Sigmoid colon (tissue), 7 donors: Measurements from ENCODE around the gene CWC27. TPM values are rescaled to one million over a fixed set of nuclear protein-coding genes. Genes with fewer than 3 reads are reported as not detected.

Experiments
- DNase-seq: peaks from one replicate; pipeline ENCODE4 v3.0.0-alpha.2; 2019
- H3K27ac ChIP-seq, 4 donors: fragments of 200-600 bp; sonication (generic); one replicate each; pipeline ENCODE4 v1.5.1; 2016 to 2019; ENCODE audit warnings: mild to moderate bottlenecking in 1 of 4
- H3K27me3 ChIP-seq, 3 donors: fragments of 200-600 bp; sonication (generic); one replicate each; pipeline ENCODE4 v1.5.1; 2019; ENCODE audit warnings: mild to moderate bottlenecking in 1 of 3
- H3K36me3 ChIP-seq, 4 donors: fragments of 200-600 bp; sonication (generic); one replicate each; pipeline ENCODE4 v1.5.1; 2016 to 2019
- H3K4me1 ChIP-seq, 4 donors: fragments of 200-600 bp; sonication (generic); one replicate each; pipeline ENCODE4 v1.5.1; 2017 to 2019
- H3K4me3 ChIP-seq, 4 donors: fragments of 200-600 bp; sonication (generic); one replicate each; pipeline ENCODE4 v1.5.1; 2017 to 2019; ENCODE audit warnings: mild to moderate bottlenecking in 2 of 4, moderate library complexity in 1 of 4
- H3K9me3 ChIP-seq, 4 donors: fragments of 200-600 bp in 3 of 4; sonication (generic) in 3 of 4; one replicate each; pipeline versions ENCODE4 v1.5.1 to v1.6.1; 2013 to 2019
- EP300 ChIP-seq, 4 donors: sonication (generic); formaldehyde crosslinking; IDR thresholded peaks; one replicate each; pipeline ENCODE4 v1.6.1; 2017; ENCODE audit warnings: antibody characterized with exemption in 4 of 4
- POLR2A ChIP-seq, 2 donors: fragments of 450-650 bp; IDR thresholded peaks; one replicate each; pipeline ENCODE4 v1.6.1; 2016; ENCODE audit warnings: antibody characterized with exemption in 2 of 2, mild to moderate bottlenecking in 2 of 2, moderate library complexity in 2 of 2
- POLR2AphosphoS5 ChIP-seq, 4 donors: sonication (generic); formaldehyde crosslinking; IDR thresholded peaks; one replicate each; pipeline ENCODE4 v1.6.1; 2017; ENCODE audit warnings: antibody characterized with exemption in 4 of 4
- WGBS, 2 donors: extraction: QIAGEN DNeasy Blood & Tissue Kit; methylation state at CpG; one replicate each; pipeline ENCODE4 v1.1.7; 2013; 5-methylcytosine and 5-hydroxymethylcytosine counted together
- intact Hi-C: fragments of 100-400 bp; cut with DNase I; formaldehyde crosslinking; loops from one replicate; pipeline ENCODE4 v1.15.1; 2023
- polyA plus RNA-seq, 3 donors: library from polyadenylated mRNA; stranded (reverse); fragments of 200-250 nt; gene quantifications; one replicate each; pipeline ENCODE4 v1.2.3, GENCODE V29; 2013
- total RNA-seq, 4 donors: library from RNA; depleted of rRNA; stranded (reverse); fragments of >200 nt; gene quantifications; one replicate each; pipeline ENCODE4 v1.1.0, GENCODE V29; 2016
- TF ChIP-seq, protein P1 (sequence below), 4 experiments: fragments of 450-650 bp in 3 of 4; fragments of 200-600 bp in 1 of 4; IDR thresholded peaks; one replicate each; pipeline ENCODE4 v1.5.1; 2016 to 2019; ENCODE audit warnings: antibody characterized with exemption in 4 of 4, mild to moderate bottlenecking in 3 of 4, moderate library complexity in 2 of 4
- donor health status: healthy with polysubstance abuse.
- donor health status: Bipolar disorder and iron deficiency.
- donor health status: healthy.

CWC27 gene
- total and polyA plus RNA-seq, 7 donors, result 11.3 to 27.7 (median 18.9) TPM

- no peak for DNase-seq
- no peaks in the 10 kb centered on the region for H3K27me3 ChIP-seq
- H3K4me3 ChIP-seq, result no peak overlapping the region
- intact Hi-C loops, result no loop called here
- H3K27ac ChIP-seq, result no peak overlapping the region
- 80 to 90% methylated on average over 1 of the region's 1 CpG for WGBS, 2 donors
- no peaks in the 10 kb centered on the region for H3K36me3 ChIP-seq
- peaks cover 0 to 7% (median 0%) of the 10 kb centered on the region in 4 donors for H3K9me3 ChIP-seq
- no peaks in the 10 kb centered on the region for H3K4me1 ChIP-seq
- TF ChIP-seq POLR2A (IDR thresholded peaks at IDR 0.05), result no peak
- no peak for TF ChIP-seq POLR2AphosphoS5 (IDR thresholded peaks at IDR 0.05)
- TF ChIP-seq EP300 (IDR thresholded peaks at IDR 0.05), result no peak
- TF ChIP-seq, protein P1, sequence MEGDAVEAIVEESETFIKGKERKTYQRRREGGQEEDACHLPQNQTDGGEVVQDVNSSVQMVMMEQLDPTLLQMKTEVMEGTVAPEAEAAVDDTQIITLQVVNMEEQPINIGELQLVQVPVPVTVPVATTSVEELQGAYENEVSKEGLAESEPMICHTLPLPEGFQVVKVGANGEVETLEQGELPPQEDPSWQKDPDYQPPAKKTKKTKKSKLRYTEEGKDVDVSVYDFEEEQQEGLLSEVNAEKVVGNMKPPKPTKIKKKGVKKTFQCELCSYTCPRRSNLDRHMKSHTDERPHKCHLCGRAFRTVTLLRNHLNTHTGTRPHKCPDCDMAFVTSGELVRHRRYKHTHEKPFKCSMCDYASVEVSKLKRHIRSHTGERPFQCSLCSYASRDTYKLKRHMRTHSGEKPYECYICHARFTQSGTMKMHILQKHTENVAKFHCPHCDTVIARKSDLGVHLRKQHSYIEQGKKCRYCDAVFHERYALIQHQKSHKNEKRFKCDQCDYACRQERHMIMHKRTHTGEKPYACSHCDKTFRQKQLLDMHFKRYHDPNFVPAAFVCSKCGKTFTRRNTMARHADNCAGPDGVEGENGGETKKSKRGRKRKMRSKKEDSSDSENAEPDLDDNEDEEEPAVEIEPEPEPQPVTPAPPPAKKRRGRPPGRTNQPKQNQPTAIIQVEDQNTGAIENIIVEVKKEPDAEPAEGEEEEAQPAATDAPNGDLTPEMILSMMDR (IDR thresholded peaks at IDR 0.05), result no peak
Observed at GRCh38 chr5:64918083-64918482, 149.4 kb downstream of the CWC27 start.

DNA sequence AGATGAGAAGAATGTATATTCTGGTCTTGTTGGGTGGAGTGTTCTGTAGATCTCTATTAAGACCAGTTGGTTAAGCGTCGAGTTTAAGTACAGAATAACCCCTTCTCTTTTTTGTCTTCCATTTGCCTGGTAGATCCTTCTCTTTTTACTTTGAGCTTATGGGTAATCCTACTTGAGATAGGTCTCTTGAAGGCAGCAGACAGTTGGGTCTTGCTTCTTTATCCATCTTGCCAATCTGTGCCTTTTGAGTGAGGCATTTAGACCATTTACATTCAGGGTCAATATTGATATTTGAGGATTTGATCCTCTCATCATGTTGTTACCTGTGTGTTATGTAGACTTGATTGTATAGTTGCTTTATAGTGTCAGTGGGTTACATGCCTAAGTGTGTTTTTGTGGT lies 152.7 kb downstream of the CWC27 start:
- 98 to 99% methylated on average over 2 of the region's 2 CpGs for WGBS, 2 donors
- TF ChIP-seq, protein P1 (IDR thresholded peaks at IDR 0.05), result no peak
- TF ChIP-seq POLR2AphosphoS5 (IDR thresholded peaks at IDR 0.05) (no peak), POLR2A (IDR thresholded peaks at IDR 0.05) (no peak), EP300 (IDR thresholded peaks at IDR 0.05) (no peak)
- Histone ChIP-seq H3K4me3 (no peak overlapping the region), H3K27me3 (no peaks in the 10 kb centered on the region), H3K36me3 (no peaks in the 10 kb centered on the region), H3K4me1 (no peaks in the 10 kb centered on the region), H3K27ac (no peak overlapping the region), H3K9me3 (peaks cover 0 to 7% (median 0%) of the 10 kb centered on the region in 4 donors)
- no peak for DNase-seq
- intact Hi-C loops, result no loop called here

DNA sequence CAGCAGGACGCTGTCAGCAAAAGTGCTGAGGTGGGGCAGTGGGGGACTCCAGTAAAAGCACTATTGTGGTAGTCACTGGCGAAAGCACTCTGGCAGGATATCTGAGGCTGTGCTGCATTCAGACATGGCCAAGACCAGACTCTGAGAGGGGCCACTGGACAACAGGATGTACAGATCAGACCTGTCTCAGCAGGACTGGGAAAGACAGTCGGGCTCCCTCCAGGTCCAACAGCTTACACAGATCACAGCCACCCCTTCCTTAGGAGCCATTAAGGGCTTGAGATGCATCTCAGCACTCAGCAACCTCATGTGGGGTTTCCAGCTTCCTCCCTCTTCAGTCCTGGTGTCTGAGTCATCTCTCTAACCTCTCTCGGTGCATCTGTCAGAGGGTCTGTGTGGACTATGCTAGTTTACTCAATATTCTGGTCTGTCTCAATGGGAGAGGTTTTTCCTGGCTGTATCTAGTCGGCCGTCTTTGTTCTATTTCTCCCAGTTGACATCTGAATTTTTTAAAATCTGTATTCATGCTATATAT lies 154.5 kb downstream of the CWC27 start:
- WGBS, 2 donors, result 92 to 94% methylated on average over 6 of the region's 6 CpGs
- DNase-seq, result no peak
- intact Hi-C loops, result no loop called here
- H3K36me3 ChIP-seq, result no peaks in the 10 kb centered on the region
- H3K9me3 ChIP-seq, result peaks cover 0 to 5% (median 0%) of the 10 kb centered on the region in 4 donors
- H3K27me3 ChIP-seq, result no peaks in the 10 kb centered on the region
- no peak for TF ChIP-seq POLR2A (IDR thresholded peaks at IDR 0.05)
- TF ChIP-seq POLR2AphosphoS5 (IDR thresholded peaks at IDR 0.05), result no peak
- H3K4me3 ChIP-seq, result no peak overlapping the region
- H3K27ac ChIP-seq, result no peak overlapping the region
- no peaks in the 10 kb centered on the region for H3K4me1 ChIP-seq

GRCh38 chr5:64925123-64925522 lies 156.4 kb downstream of the CWC27 start:
- no peaks in the 10 kb centered on the region for H3K36me3 ChIP-seq
- H3K27ac ChIP-seq, result no peak overlapping the region
- intact Hi-C loops, result no loop called here
- 98 to 99% methylated on average over 1 of the region's 1 CpG for WGBS, 2 donors
- H3K9me3 ChIP-seq, result peaks cover 0 to 5% (median 0%) of the 10 kb centered on the region in 4 donors
- DNase-seq, result no peak
- TF ChIP-seq POLR2AphosphoS5 (IDR thresholded peaks at IDR 0.05) (no peak), POLR2A (IDR thresholded peaks at IDR 0.05) (no peak), EP300 (IDR thresholded peaks at IDR 0.05) (no peak)
- TF ChIP-seq, protein P1 (IDR thresholded peaks at IDR 0.05), result no peak
- no peaks in the 10 kb centered on the region for H3K4me1 ChIP-seq
- H3K27me3 ChIP-seq, result no peaks in the 10 kb centered on the region
- H3K4me3 ChIP-seq, result no peak overlapping the region

- 96 to 98% methylated on average over 1 of the region's 1 CpG for WGBS, 2 donors
Observed at GRCh38 chr5:64929833-64930232, 161.1 kb downstream of the CWC27 start.

More at GRCh38 chr5:64929833-64930232, 161.1 kb downstream of the CWC27 start:
- no peak for TF ChIP-seq EP300 (IDR thresholded peaks at IDR 0.05)
- TF ChIP-seq, protein P1 (IDR thresholded peaks at IDR 0.05), result no peak
- Histone ChIP-seq H3K4me3 (no peak overlapping the region), H3K27me3 (no peaks in the 10 kb centered on the region), H3K9me3 (no peaks in the 10 kb centered on the region), H3K4me1 (no peaks in the 10 kb centered on the region), H3K36me3 (peaks cover 0 to 8% (median 0%) of the 10 kb centered on the region in 4 donors), H3K27ac (no peak overlapping the region)
- intact Hi-C loops, result no loop called here
- DNase-seq, result no peak
